Panc1 (cell line): ENCODE results near the gene TFEB. TPM values are rescaled to one million over a fixed set of nuclear protein-coding genes. Genes with fewer than 3 reads are reported as not detected.

Experiments
- ATAC-seq: fragments of 200-7000 bp; cut with Tn5 transposase; 2 replicates; pipeline ENCODE4 v1.9.1; 2020; ENCODE audit warnings: mild to moderate bottlenecking, moderate library complexity
- BruUV-seq: library from RNA; stranded (reverse); fragments of 400-500 nt; replicated peaks from 2 replicates; lab custom pipeline; 2021; lab: Mats Ljungman, UMichigan
- CTCF ChIA-PET: fragments of 300-600 bp; sonication (Branson Sonifier 250); formaldehyde crosslinking; loops from one replicate; lab custom pipeline; 2022; ENCODE audit warnings: antibody characterized with exemption; lab: Charles Lee
- POLR2A ChIA-PET: fragments of 300-600 bp; sonication (Branson Sonifier 250); formaldehyde crosslinking; loops from one replicate; lab custom pipeline; 2022; ENCODE audit warnings: antibody characterized with exemption; lab: Charles Lee
- DNase-seq: peaks from one replicate; pipeline ENCODE4 v3.0.0-alpha.2; 2010; ENCODE audit warnings: low read depth, low spot score
- H3K27ac ChIP-seq: 2 replicates; pipeline ENCODE4 v1.5.1; 2011; ENCODE audit warnings: mild to moderate bottlenecking, low read length, inconsistent platforms
- H3K27me3 ChIP-seq: fragments of 200-500 bp; sonication (Bioruptor generic); 2 replicates; pipeline ENCODE4 v1.6.0; 2014; ENCODE audit warnings: low read length, inconsistent platforms; ENCODE audit not compliant: control insufficient read depth, insufficient read depth
- H3K36me3 ChIP-seq: fragments of 200-500 bp; sonication (Bioruptor generic); 2 replicates; pipeline ENCODE4 v1.5.1; 2014; ENCODE audit warnings: inconsistent platforms, mild to moderate bottlenecking, low read length, moderate library complexity; ENCODE audit not compliant: control insufficient read depth, insufficient read depth
- H3K4me1 ChIP-seq: 2 replicates; pipeline ENCODE4 v1.5.1; 2011; ENCODE audit warnings: inconsistent platforms, mild to moderate bottlenecking, low read length, moderate library complexity; ENCODE audit not compliant: control insufficient read depth, insufficient read depth
- H3K4me3 ChIP-seq, 2 experiments: 2 replicates each; pipeline ENCODE4 v1.5.1; 2011 to 2012; ENCODE audit warnings: low read depth in 2 of 2, low read length in 2 of 2, mild to moderate bottlenecking in 2 of 2, inconsistent platforms in 1 of 2, moderate library complexity in 1 of 2
- H3K9me3 ChIP-seq: fragments of 200-500 bp; sonication (Bioruptor generic); 2 replicates; pipeline ENCODE4 v1.5.1; 2014; ENCODE audit warnings: low read depth, mild to moderate bottlenecking, inconsistent platforms, low read length, moderate library complexity; ENCODE audit not compliant: control insufficient read depth, insufficient read depth
- POLR2AphosphoS5 ChIP-seq: IDR thresholded peaks from 2 replicates; pipeline ENCODE4 v1.6.1; 2012; ENCODE audit warnings: mild to moderate bottlenecking, low read depth, low read length, moderate library complexity
- SIN3A ChIP-seq: IDR thresholded peaks from 2 replicates; pipeline ENCODE4 v1.6.1; 2012; ENCODE audit warnings: low read depth, mild to moderate bottlenecking, low read length, moderate library complexity, borderline replicate concordance; ENCODE audit not compliant: insufficient read depth
- TCF7L2 ChIP-seq: IDR thresholded peaks from 2 replicates; pipeline ENCODE4 v1.6.1; 2011; ENCODE audit warnings: mild to moderate bottlenecking, low read depth, low read length, inconsistent platforms
- in situ Hi-C: cut with HindIII; loops from 2 replicates; pipeline ENCODE4 v1.10.0; 2016; ENCODE audit warnings: low sequenced_read_pairs, low pct_unique_long_range_greater_than_20kb
- intact Hi-C: fragments of 100-400 bp; cut with micrococcal nuclease; formaldehyde crosslinking; loops from one replicate; pipeline ENCODE4 v1.10.0; 2022; ENCODE audit not compliant: unreplicated experiment
- total RNA-seq: library from RNA; stranded (reverse); gene quantifications from one replicate; pipeline ENCODE4 v1.2.1, GENCODE V29; 2021; ENCODE audit not compliant: unreplicated experiment
- TF ChIP-seq, protein P1 (sequence below): fragments of 450-650 bp; IDR thresholded peaks from 2 replicates; pipeline ENCODE4 v1.5.1; 2017; ENCODE audit warnings: mild to moderate bottlenecking
- TF ChIP-seq, protein P2 (sequence below), 2 experiments: IDR thresholded peaks; 2 replicates each; pipeline ENCODE4 v1.6.1; 2011 to 2012; ENCODE audit warnings: low read depth in 2 of 2, control low read depth in 1 of 2, low read length in 1 of 2, mild to moderate bottlenecking in 1 of 2, moderate library complexity in 1 of 2; ENCODE audit not compliant: insufficient read depth in 1 of 2

TFEB gene
- total RNA-seq, 1 experiment from 2014 or later: 13.3 TPM

DNA sequence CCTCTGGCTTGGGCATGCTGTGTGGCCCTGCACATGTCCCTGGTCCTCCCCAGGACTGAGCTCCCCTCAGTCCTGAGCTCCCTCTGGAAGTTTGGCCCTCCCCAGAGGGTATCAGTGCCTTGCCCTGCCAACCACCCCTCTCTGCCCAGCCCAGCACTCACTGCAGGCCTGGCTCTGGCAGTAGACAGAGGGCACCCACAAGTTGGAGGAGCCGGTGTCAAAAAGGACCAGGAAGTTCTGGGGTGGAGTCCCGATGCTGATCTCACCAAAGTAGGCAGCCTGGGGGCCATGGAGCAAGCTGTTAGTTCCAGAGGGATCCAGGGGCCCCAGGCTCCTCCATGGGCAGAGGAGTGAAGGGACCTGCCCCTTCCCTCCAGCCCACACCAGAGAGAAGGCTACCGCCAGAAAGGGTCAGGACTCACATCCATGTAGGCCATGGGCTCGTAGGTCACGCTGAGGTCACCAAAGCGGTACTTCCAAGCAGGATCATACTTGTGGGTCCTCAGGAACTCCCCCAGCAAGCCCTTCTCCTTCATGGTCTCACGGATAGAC is 8.9 kb upstream of the TFEB start:
- H3K27me3 ChIP-seq: no peaks in the 10 kb centered on the region
- H3K4me1 ChIP-seq: peaks cover 9% of the 10 kb centered on the region
- in situ Hi-C loops: no loop called here
- ATAC-seq (no peak), DNase-seq (no peak)
- no peak overlapping the region for H3K27ac ChIP-seq
- H3K4me3 ChIP-seq: no peak overlapping the region
- no TSS peak for BruUV-seq
- no peak for TF ChIP-seq SIN3A
- no peak for TF ChIP-seq POLR2AphosphoS5
- TF ChIP-seq, protein P1, sequence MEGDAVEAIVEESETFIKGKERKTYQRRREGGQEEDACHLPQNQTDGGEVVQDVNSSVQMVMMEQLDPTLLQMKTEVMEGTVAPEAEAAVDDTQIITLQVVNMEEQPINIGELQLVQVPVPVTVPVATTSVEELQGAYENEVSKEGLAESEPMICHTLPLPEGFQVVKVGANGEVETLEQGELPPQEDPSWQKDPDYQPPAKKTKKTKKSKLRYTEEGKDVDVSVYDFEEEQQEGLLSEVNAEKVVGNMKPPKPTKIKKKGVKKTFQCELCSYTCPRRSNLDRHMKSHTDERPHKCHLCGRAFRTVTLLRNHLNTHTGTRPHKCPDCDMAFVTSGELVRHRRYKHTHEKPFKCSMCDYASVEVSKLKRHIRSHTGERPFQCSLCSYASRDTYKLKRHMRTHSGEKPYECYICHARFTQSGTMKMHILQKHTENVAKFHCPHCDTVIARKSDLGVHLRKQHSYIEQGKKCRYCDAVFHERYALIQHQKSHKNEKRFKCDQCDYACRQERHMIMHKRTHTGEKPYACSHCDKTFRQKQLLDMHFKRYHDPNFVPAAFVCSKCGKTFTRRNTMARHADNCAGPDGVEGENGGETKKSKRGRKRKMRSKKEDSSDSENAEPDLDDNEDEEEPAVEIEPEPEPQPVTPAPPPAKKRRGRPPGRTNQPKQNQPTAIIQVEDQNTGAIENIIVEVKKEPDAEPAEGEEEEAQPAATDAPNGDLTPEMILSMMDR: no peak
- TF ChIP-seq TCF7L2: no peak
- TF ChIP-seq, protein P2, sequence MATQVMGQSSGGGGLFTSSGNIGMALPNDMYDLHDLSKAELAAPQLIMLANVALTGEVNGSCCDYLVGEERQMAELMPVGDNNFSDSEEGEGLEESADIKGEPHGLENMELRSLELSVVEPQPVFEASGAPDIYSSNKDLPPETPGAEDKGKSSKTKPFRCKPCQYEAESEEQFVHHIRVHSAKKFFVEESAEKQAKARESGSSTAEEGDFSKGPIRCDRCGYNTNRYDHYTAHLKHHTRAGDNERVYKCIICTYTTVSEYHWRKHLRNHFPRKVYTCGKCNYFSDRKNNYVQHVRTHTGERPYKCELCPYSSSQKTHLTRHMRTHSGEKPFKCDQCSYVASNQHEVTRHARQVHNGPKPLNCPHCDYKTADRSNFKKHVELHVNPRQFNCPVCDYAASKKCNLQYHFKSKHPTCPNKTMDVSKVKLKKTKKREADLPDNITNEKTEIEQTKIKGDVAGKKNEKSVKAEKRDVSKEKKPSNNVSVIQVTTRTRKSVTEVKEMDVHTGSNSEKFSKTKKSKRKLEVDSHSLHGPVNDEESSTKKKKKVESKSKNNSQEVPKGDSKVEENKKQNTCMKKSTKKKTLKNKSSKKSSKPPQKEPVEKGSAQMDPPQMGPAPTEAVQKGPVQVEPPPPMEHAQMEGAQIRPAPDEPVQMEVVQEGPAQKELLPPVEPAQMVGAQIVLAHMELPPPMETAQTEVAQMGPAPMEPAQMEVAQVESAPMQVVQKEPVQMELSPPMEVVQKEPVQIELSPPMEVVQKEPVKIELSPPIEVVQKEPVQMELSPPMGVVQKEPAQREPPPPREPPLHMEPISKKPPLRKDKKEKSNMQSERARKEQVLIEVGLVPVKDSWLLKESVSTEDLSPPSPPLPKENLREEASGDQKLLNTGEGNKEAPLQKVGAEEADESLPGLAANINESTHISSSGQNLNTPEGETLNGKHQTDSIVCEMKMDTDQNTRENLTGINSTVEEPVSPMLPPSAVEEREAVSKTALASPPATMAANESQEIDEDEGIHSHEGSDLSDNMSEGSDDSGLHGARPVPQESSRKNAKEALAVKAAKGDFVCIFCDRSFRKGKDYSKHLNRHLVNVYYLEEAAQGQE (IDR thresholded peaks at IDR 0.05; ENCODE audit: insufficient read depth in 1 of 2, low read depth in 2 of 2, low read length in 1 of 2): no peak
- intact Hi-C loops: no loop called here
- H3K9me3 ChIP-seq: no peaks in the 10 kb centered on the region
- H3K36me3 ChIP-seq: no peaks in the 10 kb centered on the region
- CTCF ChIA-PET: interaction anchor here (0.6 kb wide), 1 partner anchor 220 kb away, joined by 5 read pairs; no protein-coding TSS in a partner anchor
- POLR2A ChIA-PET: interaction anchor here (0.6 kb wide), 1 partner anchor 9 kb away, joined by 4 read pairs; the partner anchor contains the start of gene TFEB

DNA sequence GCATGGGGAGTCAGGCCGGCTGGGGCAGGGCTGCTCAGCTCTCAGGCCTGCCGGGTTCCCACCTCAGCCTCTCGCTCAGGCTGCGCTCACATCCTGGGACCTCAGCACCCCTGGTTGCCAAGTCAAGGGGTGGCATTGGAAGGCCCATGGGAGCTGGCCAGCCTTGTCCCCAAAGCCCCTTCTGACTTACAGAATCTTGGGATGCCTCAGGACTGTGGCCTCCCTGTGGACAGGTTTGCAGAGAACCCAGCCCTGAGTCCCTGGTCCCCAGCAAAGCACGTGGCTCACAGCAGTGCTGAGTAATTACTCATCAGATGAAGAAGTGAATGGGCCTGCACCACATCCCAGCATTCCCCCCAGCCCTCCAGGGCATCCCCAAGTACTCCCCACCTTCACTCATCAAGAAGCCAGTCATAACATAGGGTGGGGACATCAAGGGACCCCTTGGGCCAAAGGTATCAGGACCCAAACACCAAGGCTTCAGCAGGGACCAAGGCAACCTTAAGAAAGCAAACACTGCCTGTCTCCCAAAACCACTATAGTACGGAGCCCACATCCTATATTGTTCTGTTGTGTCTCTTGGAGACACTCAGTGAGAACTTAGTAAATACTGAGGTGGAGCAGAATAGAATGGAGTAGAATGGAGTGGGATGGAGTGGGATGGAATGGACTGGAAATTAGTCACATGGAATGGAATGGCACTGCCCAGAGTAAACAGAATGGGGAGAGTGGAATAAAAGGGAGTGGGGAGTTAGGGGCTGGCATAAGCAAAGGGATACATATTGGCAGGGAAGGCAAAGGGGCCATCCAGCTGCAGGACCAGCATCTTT is 8.2 kb upstream of the TFEB start:
- DNase-seq: no peak
- CTCF ChIA-PET: no interaction called here
- no peak overlapping the region for H3K27ac ChIP-seq
- no peak for ATAC-seq
- TF ChIP-seq POLR2AphosphoS5 (no peak), SIN3A (no peak), TCF7L2 (no peak)
- TF ChIP-seq, protein P1: no peak
- TF ChIP-seq, protein P2 (IDR thresholded peaks at IDR 0.05; ENCODE audit: insufficient read depth in 1 of 2, low read depth in 2 of 2, low read length in 1 of 2): no peak
- POLR2A ChIA-PET: interaction anchor here (0.6 kb wide), 1 partner anchor 8 kb away, joined by 4 read pairs; the partner anchor contains the start of gene TFEB
- no peaks in the 10 kb centered on the region for H3K27me3 ChIP-seq
- BruUV-seq: no TSS peak
- H3K4me3 ChIP-seq: no peak overlapping the region
- peaks cover 9% of the 10 kb centered on the region for H3K4me1 ChIP-seq
- in situ Hi-C loops (no loop called here), intact Hi-C loops (no loop called here)
- no peaks in the 10 kb centered on the region for H3K9me3 ChIP-seq
- no peaks in the 10 kb centered on the region for H3K36me3 ChIP-seq
